GM23338 (cell line): Measurements from ENCODE around the gene OR10H2. TPM values are rescaled to one million over a fixed set of nuclear protein-coding genes. Genes with fewer than 3 reads are reported as not detected.
"Not testable (repeated sequence)": the region's sequence is repeated elsewhere in the genome, so short reads cannot be mapped to it uniquely, and the experiment has no call there.

Experiments
- ATAC-seq: fragments of 200-7000 bp; cut with Tn5 transposase; 3 replicates; pipeline ENCODE4 v1.9.1; 2020
- DNase-seq: peaks from one replicate; pipeline ENCODE4 v3.0.0-alpha.2; 2015; ENCODE audit warnings: low spot score
- H2AFZ ChIP-seq: fragments of 200-600 bp; sonication (generic); 2 replicates; pipeline ENCODE4 v1.8.0; 2016; ENCODE audit warnings: antibody characterized with exemption, mild to moderate bottlenecking, moderate library complexity
- H3F3A ChIP-seq: fragments of 200-600 bp; sonication (generic); replicated peaks from 2 replicates; pipeline ENCODE4 v1.8.0; 2017; ENCODE audit warnings: antibody characterized with exemption, mixed run types, low read depth
- H3K27ac ChIP-seq: fragments of 200-600 bp; sonication (generic); 2 replicates; pipeline ENCODE4 v1.6.1; 2016; ENCODE audit warnings: low read depth
- H3K27me3 ChIP-seq: fragments of 200-600 bp; sonication (generic); 2 replicates; pipeline ENCODE4 v1.8.0; 2016; ENCODE audit warnings: mild to moderate bottlenecking, mixed run types, moderate library complexity; ENCODE audit not compliant: insufficient read depth
- H3K36me3 ChIP-seq: fragments of 200-600 bp; sonication (generic); 2 replicates; pipeline ENCODE4 v1.8.0; 2016; ENCODE audit warnings: mild to moderate bottlenecking; ENCODE audit not compliant: insufficient read depth
- H3K4me1 ChIP-seq: fragments of 200-600 bp; sonication (generic); 2 replicates; pipeline ENCODE4 v1.8.0; 2016; ENCODE audit warnings: mild to moderate bottlenecking, moderate library complexity; ENCODE audit not compliant: insufficient read depth
- H3K4me2 ChIP-seq: fragments of 200-600 bp; sonication (generic); 2 replicates; pipeline ENCODE4 v1.7.1; 2017; ENCODE audit warnings: mixed run types
- H3K4me3 ChIP-seq: fragments of 200-600 bp; sonication (generic); 2 replicates; pipeline ENCODE4 v1.6.1; 2016; ENCODE audit warnings: mixed run types
- H3K79me2 ChIP-seq: fragments of 200-600 bp; sonication (generic); replicated peaks from 2 replicates; pipeline ENCODE4 v1.8.0; 2017; ENCODE audit warnings: mild to moderate bottlenecking; ENCODE audit not compliant: insufficient read depth
- H3K9me2 ChIP-seq: fragments of 200-600 bp; sonication (generic); 2 replicates; pipeline ENCODE4 v1.8.0; 2017; ENCODE audit not compliant: insufficient read depth
- H4K20me1 ChIP-seq: fragments of 200-600 bp; sonication (generic); replicated peaks from 2 replicates; pipeline ENCODE4 v1.8.0; 2017; ENCODE audit warnings: mild to moderate bottlenecking; ENCODE audit not compliant: insufficient read depth
- H3K27ac Mint-ChIP-seq: 2 replicates; pipeline ENCODE4 v1.8.0; 2020; ENCODE audit warnings: inconsistent platforms, mild to moderate bottlenecking, moderate library complexity, mixed read lengths
- H3K27me3 Mint-ChIP-seq: 3 replicates; pipeline ENCODE4 v1.8.0; 2022; ENCODE audit warnings: low read depth, mild to moderate bottlenecking, moderate library complexity, mixed read lengths, inconsistent platforms; ENCODE audit not compliant: insufficient read depth, poor library complexity
- H3K36me3 Mint-ChIP-seq: 3 replicates; pipeline ENCODE4 v1.8.0; 2021; ENCODE audit warnings: low read depth, mild to moderate bottlenecking, inconsistent platforms, moderate library complexity, mixed read lengths
- H3K4me1 Mint-ChIP-seq: 3 replicates; pipeline ENCODE4 v1.8.0; 2020; ENCODE audit warnings: mild to moderate bottlenecking, inconsistent platforms, mixed read lengths
- H3K4me3 Mint-ChIP-seq: 3 replicates; pipeline ENCODE4 v1.8.0; 2021; ENCODE audit warnings: moderate library complexity, mild to moderate bottlenecking, inconsistent platforms, mixed read lengths
- H3K9me3 Mint-ChIP-seq: 3 replicates; pipeline ENCODE4 v1.8.0; 2020; ENCODE audit warnings: moderate library complexity, mild to moderate bottlenecking, inconsistent platforms, mixed read lengths
- ETS1 ChIP-seq: IDR thresholded peaks from 2 replicates; pipeline ENCODE4 v1.6.1; 2016; ENCODE audit warnings: antibody characterized with exemption
- EZH2phosphoT487 ChIP-seq: fragments of 200-600 bp; sonication (generic); IDR thresholded peaks from one replicate; pipeline ENCODE4 v1.8.1; 2018; ENCODE audit warnings: antibody characterized with exemption; ENCODE audit not compliant: unreplicated experiment
- JUNB ChIP-seq: IDR thresholded peaks from one replicate; pipeline ENCODE4 v1.6.1; 2016; ENCODE audit warnings: antibody characterized with exemption; ENCODE audit not compliant: unreplicated experiment
- POLR2AphosphoS5 ChIP-seq: IDR thresholded peaks from 2 replicates; pipeline ENCODE4 v1.6.1; 2016; ENCODE audit warnings: antibody characterized with exemption, low read depth
- ZNF331 ChIP-seq: fragments of 250-450 bp; sonication (Bioruptor Pico); IDR thresholded peaks from 2 replicates; pipeline ENCODE4 v1.5.0; 2020; ENCODE audit warnings: low read depth, mild to moderate bottlenecking, moderate library complexity
- polyA plus RNA-seq: library from polyadenylated mRNA; unstranded; fragments of >200 nt; fragmentation: Nextera tagmentation; extraction: Ambion mirVana; gene quantifications from 2 replicates; pipeline ENCODE4 v1.2.1, GENCODE V29; 2016
- total RNA-seq: library from RNA; depleted of rRNA; stranded (reverse); fragments of >200 nt; shearing (Covaris generic); gene quantifications from 2 replicates; pipeline ENCODE4 v1.2.3, GENCODE V29; 2014
- TF ChIP-seq, protein P1 (sequence below): IDR thresholded peaks from one replicate; pipeline ENCODE4 v1.6.1; 2018; ENCODE audit warnings: antibody characterized with exemption; ENCODE audit not compliant: unreplicated experiment
- TF ChIP-seq, protein P2 (sequence below): fragments of 250-450 bp; sonication (Bioruptor Pico); IDR thresholded peaks from 2 replicates; pipeline ENCODE4 v1.5.0; 2020; ENCODE audit warnings: mild to moderate bottlenecking, moderate library complexity

The OR10H2 gene
- total and polyA plus RNA-seq, 2 experiments from 2014 or later: not detected

DNA sequence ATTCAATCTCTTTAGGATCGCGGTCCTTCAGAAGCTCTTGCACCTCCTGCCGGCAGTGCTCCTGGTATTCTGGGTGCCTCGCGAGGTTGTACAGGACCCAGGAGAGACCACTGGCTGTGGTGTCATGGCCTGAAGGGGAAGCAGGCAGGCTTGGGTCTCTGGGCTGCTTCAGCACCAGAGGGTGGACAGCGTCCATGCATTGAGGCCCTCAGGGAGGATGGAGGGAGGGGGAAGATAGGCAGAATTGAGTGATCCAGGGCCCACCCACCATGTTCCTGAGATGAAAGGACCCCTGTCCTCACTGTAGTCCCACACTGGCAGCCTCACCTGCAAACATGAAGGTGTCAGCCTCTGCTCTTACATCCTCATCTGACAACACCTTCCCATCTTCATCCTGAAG lies 41.8 kb downstream of the OR10H2 start:
- H3K36me3 ChIP-seq: no peaks in the 10 kb centered on the region
- no peak overlapping the region for H3K27ac ChIP-seq
- TF ChIP-seq ETS1 (no peak), JUNB (no peak), POLR2AphosphoS5 (no peak), ZNF331 (CRISPR knock-in tag) (no peak), EZH2phosphoT487 (no peak)
- TF ChIP-seq, protein P1, sequence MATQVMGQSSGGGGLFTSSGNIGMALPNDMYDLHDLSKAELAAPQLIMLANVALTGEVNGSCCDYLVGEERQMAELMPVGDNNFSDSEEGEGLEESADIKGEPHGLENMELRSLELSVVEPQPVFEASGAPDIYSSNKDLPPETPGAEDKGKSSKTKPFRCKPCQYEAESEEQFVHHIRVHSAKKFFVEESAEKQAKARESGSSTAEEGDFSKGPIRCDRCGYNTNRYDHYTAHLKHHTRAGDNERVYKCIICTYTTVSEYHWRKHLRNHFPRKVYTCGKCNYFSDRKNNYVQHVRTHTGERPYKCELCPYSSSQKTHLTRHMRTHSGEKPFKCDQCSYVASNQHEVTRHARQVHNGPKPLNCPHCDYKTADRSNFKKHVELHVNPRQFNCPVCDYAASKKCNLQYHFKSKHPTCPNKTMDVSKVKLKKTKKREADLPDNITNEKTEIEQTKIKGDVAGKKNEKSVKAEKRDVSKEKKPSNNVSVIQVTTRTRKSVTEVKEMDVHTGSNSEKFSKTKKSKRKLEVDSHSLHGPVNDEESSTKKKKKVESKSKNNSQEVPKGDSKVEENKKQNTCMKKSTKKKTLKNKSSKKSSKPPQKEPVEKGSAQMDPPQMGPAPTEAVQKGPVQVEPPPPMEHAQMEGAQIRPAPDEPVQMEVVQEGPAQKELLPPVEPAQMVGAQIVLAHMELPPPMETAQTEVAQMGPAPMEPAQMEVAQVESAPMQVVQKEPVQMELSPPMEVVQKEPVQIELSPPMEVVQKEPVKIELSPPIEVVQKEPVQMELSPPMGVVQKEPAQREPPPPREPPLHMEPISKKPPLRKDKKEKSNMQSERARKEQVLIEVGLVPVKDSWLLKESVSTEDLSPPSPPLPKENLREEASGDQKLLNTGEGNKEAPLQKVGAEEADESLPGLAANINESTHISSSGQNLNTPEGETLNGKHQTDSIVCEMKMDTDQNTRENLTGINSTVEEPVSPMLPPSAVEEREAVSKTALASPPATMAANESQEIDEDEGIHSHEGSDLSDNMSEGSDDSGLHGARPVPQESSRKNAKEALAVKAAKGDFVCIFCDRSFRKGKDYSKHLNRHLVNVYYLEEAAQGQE: peak; percentile 34
- no peaks in the 10 kb centered on the region for H3K79me2 ChIP-seq
- peaks cover 96% of the 10 kb centered on the region for H3K9me3 Mint-ChIP-seq
- H3K36me3 Mint-ChIP-seq: peaks cover 47% of the 10 kb centered on the region
- no peaks in the 10 kb centered on the region for H3K9me2 ChIP-seq
- no peak overlapping the region for H3K4me3 Mint-ChIP-seq
- no peaks in the 10 kb centered on the region for H3K4me1 Mint-ChIP-seq
- no peaks in the 10 kb centered on the region for H3K27me3 ChIP-seq
- H3K4me3 ChIP-seq: no peak overlapping the region
- H3F3A ChIP-seq: no peaks in the 10 kb centered on the region
- H3K4me2 ChIP-seq: no peak overlapping the region
- peaks cover 5% of the 10 kb centered on the region for H3K27me3 Mint-ChIP-seq
- no peaks in the 10 kb centered on the region for H4K20me1 ChIP-seq
- H3K27ac Mint-ChIP-seq: no peak overlapping the region
- ATAC-seq (no peak), DNase-seq (peak; percentile 1)
- no peak overlapping the region for H2AFZ ChIP-seq
- no peaks in the 10 kb centered on the region for H3K4me1 ChIP-seq

DNA sequence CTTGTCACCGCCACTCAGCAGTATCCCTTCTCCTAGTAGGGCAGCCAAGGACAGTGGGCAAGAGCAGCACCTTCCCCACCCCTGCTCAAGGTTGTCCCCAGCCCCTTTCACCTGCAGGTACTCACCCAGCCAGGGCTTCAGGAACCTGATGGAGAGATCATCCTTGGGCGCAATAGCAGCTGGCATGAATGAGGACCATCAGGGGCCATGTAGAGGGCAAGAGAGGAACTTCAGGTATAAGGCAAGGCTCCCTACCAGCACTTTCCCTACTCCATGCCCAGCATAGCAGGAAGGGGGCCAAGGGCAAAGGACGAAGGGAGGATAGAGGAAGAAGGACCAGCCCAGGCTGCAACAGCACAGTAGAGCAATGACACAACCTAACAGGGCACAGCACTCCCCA lies 46.3 kb downstream of the OR10H2 start:
- H3K36me3 ChIP-seq, H3K27me3 Mint-ChIP-seq, H3K4me1 ChIP-seq, H3F3A ChIP-seq, ATAC-seq, H3K4me2 ChIP-seq, H3K4me1 Mint-ChIP-seq, H3K27ac Mint-ChIP-seq, H3K4me3 ChIP-seq, H2AFZ ChIP-seq, H3K79me2 ChIP-seq, H4K20me1 ChIP-seq, DNase-seq, H3K9me2 ChIP-seq, H3K27ac ChIP-seq, H3K4me3 Mint-ChIP-seq, H3K27me3 ChIP-seq: not testable (repeated sequence)
- H3K36me3 Mint-ChIP-seq: peaks cover 56% of the 10 kb centered on the region
- peaks cover 94% of the 10 kb centered on the region for H3K9me3 Mint-ChIP-seq

- H3K4me3 Mint-ChIP-seq: no peak overlapping the region
- H3K27me3 Mint-ChIP-seq: peaks cover 10% of the 10 kb centered on the region
- H3K36me3 Mint-ChIP-seq: peaks cover 52% of the 10 kb centered on the region
- Histone ChIP-seq H3K4me3 (no peak overlapping the region), H2AFZ (no peak overlapping the region), H3K27me3 (no peaks in the 10 kb centered on the region), H3K9me2 (no peaks in the 10 kb centered on the region), H3K4me1 (no peaks in the 10 kb centered on the region), H3K27ac (no peak overlapping the region), H3K79me2 (no peaks in the 10 kb centered on the region), H3K36me3 (no peaks in the 10 kb centered on the region), H3K4me2 (no peak overlapping the region), H4K20me1 (no peaks in the 10 kb centered on the region), H3F3A (no peaks in the 10 kb centered on the region)
- no peaks in the 10 kb centered on the region for H3K4me1 Mint-ChIP-seq
- ATAC-seq (no peak), DNase-seq (no peak)
- H3K9me3 Mint-ChIP-seq: peaks cover 92% of the 10 kb centered on the region
- no peak overlapping the region for H3K27ac Mint-ChIP-seq
- TF ChIP-seq, protein P2, sequence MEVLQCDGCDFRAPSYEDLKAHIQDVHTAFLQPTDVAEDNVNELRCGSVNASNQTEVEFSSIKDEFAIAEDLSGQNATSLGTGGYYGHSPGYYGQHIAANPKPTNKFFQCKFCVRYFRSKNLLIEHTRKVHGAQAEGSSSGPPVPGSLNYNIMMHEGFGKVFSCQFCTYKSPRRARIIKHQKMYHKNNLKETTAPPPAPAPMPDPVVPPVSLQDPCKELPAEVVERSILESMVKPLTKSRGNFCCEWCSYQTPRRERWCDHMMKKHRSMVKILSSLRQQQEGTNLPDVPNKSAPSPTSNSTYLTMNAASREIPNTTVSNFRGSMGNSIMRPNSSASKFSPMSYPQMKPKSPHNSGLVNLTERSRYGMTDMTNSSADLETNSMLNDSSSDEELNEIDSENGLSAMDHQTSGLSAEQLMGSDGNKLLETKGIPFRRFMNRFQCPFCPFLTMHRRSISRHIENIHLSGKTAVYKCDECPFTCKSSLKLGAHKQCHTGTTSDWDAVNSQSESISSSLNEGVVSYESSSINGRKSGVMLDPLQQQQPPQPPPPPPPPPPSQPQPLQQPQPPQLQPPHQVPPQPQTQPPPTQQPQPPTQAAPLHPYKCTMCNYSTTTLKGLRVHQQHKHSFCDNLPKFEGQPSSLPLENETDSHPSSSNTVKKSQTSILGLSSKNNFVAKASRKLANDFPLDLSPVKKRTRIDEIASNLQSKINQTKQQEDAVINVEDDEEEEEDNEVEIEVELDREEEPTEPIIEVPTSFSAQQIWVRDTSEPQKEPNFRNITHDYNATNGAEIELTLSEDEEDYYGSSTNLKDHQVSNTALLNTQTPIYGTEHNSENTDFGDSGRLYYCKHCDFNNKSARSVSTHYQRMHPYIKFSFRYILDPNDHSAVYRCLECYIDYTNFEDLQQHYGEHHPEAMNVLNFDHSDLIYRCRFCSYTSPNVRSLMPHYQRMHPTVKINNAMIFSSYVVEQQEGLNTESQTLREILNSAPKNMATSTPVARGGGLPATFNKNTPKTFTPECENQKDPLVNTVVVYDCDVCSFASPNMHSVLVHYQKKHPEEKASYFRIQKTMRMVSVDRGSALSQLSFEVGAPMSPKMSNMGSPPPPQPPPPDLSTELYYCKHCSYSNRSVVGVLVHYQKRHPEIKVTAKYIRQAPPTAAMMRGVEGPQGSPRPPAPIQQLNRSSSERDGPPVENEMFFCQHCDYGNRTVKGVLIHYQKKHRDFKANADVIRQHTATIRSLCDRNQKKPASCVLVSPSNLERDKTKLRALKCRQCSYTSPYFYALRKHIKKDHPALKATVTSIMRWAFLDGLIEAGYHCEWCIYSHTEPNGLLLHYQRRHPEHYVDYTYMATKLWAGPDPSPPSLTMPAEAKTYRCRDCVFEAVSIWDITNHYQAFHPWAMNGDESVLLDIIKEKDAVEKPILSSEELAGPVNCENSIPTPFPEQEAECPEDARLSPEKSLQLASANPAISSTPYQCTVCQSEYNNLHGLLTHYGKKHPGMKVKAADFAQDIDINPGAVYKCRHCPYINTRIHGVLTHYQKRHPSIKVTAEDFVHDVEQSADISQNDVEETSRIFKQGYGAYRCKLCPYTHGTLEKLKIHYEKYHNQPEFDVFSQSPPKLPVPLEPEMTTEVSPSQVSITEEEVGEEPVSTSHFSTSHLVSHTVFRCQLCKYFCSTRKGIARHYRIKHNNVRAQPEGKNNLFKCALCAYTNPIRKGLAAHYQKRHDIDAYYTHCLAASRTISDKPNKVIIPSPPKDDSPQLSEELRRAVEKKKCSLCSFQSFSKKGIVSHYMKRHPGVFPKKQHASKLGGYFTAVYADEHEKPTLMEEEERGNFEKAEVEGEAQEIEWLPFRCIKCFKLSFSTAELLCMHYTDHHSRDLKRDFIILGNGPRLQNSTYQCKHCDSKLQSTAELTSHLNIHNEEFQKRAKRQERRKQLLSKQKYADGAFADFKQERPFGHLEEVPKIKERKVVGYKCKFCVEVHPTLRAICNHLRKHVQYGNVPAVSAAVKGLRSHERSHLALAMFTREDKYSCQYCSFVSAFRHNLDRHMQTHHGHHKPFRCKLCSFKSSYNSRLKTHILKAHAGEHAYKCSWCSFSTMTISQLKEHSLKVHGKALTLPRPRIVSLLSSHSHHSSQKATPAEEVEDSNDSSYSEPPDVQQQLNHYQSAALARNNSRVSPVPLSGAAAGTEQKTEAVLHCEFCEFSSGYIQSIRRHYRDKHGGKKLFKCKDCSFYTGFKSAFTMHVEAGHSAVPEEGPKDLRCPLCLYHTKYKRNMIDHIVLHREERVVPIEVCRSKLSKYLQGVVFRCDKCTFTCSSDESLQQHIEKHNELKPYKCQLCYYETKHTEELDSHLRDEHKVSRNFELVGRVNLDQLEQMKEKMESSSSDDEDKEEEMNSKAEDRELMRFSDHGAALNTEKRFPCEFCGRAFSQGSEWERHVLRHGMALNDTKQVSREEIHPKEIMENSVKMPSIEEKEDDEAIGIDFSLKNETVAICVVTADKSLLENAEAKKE (CRISPR knock-in tag): no peak
Measured at GRCh38 chr19:15775249-15775648, 47.4 kb downstream of the OR10H2 start.
